ENCODE results near the gene SPON1. TPM values are rescaled to one million over a fixed set of nuclear protein-coding genes. Genes with fewer than 3 reads are reported as not detected.

Gene SPON1
- total RNA-seq, 1 experiment from 2014 or later: 6.4 TPM

GRCh38 chr11:13956988-13957387 lies 5.5 kb upstream of the SPON1 start:
- ATAC-seq (no peak), DNase-seq (ENCODE audit: low spot score) (no peak)
- CTCF ChIA-PET: interaction anchor here (0.7 to 3.1 kb wide), 18 partner anchors 8 to 498 kb away, joined by 3 to 19 read pairs (median 5); no protein-coding TSS in a partner anchor
- Mint-ChIP-seq H3K9me3 (no peaks in the 10 kb centered on the region), H3K27ac (no peak overlapping the region), H3K4me1 (peaks cover 3% of the 10 kb centered on the region; the same call in 1 of the 2 replicates), H3K4me3 (no peak overlapping the region), H3K36me3 (no peaks in the 10 kb centered on the region), H3K27me3 (ENCODE audit: low read depth) (peaks cover 34% of the 10 kb centered on the region)
- POLR2A ChIA-PET: interaction anchor here (0.6 kb wide), 1 partner anchor 264 kb away, joined by 3 read pairs; no protein-coding TSS in a partner anchor
- TF ChIP-seq EMX1 (CRISPR knock-in tag; IDR thresholded peaks at IDR 0.05) (no peak), CREB1 (CRISPR knock-in tag; IDR thresholded peaks at IDR 0.05) (no peak), USF2 (CRISPR knock-in tag; IDR thresholded peaks at IDR 0.05) (no peak), CREM (CRISPR knock-in tag; IDR thresholded peaks at IDR 0.05) (no peak), E2F1 (CRISPR knock-in tag; IDR thresholded peaks at IDR 0.05) (no peak), MLX (CRISPR knock-in tag; IDR thresholded peaks at IDR 0.05) (no peak), HMGXB4 (CRISPR knock-in tag; IDR thresholded peaks at IDR 0.05) (no peak), PREB (CRISPR knock-in tag; IDR thresholded peaks at IDR 0.05; ENCODE audit: borderline replicate concordance) (no peak), FOXK1 (CRISPR knock-in tag; IDR thresholded peaks at IDR 0.05) (no peak), ZMAT4 (CRISPR knock-in tag; IDR thresholded peaks at IDR 0.05) (no peak), ZNF317 (CRISPR knock-in tag; IDR thresholded peaks at IDR 0.05; ENCODE audit: borderline replicate concordance, low read depth) (no peak), MYBL2 (CRISPR knock-in tag; IDR thresholded peaks at IDR 0.05) (no peak), TP53 (CRISPR knock-in tag; IDR thresholded peaks at IDR 0.05) (no peak), ZNF532 (CRISPR knock-in tag; IDR thresholded peaks at IDR 0.05; ENCODE audit: borderline replicate concordance) (no peak)
